Measurements from ENCODE around the gene E2F1. TPM values are rescaled to one million over a fixed set of nuclear protein-coding genes. Genes with fewer than 3 reads are reported as not detected.
A peak's percentile ranks its signal among the peaks of the same experiment; 100 is the strongest.

E2F1 gene
- total RNA-seq, 1 experiment from 2014 or later, result 44.2 TPM

DNA sequence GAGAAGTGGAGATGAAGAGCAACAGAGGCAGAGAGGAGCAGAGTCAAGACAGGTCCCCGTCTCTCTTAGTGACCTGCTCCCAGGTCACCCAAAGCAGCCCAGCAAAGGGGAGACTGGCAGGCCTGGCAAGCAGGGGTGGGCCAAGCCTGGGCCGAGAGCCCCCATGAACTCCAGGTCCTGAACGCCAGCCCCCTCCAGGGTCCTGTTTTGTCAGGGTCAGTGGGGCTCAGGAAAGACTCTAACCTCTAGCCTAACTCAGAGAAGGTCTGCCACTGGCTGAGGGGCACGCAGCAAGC, 13.1 kb downstream of the E2F1 start (continued):
- TF ChIP-seq, protein P1, sequence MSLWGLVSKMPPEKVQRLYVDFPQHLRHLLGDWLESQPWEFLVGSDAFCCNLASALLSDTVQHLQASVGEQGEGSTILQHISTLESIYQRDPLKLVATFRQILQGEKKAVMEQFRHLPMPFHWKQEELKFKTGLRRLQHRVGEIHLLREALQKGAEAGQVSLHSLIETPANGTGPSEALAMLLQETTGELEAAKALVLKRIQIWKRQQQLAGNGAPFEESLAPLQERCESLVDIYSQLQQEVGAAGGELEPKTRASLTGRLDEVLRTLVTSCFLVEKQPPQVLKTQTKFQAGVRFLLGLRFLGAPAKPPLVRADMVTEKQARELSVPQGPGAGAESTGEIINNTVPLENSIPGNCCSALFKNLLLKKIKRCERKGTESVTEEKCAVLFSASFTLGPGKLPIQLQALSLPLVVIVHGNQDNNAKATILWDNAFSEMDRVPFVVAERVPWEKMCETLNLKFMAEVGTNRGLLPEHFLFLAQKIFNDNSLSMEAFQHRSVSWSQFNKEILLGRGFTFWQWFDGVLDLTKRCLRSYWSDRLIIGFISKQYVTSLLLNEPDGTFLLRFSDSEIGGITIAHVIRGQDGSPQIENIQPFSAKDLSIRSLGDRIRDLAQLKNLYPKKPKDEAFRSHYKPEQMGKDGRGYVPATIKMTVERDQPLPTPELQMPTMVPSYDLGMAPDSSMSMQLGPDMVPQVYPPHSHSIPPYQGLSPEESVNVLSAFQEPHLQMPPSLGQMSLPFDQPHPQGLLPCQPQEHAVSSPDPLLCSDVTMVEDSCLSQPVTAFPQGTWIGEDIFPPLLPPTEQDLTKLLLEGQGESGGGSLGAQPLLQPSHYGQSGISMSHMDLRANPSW (CRISPR knock-in tag; conservative IDR thresholded peaks at IDR 0.05; ENCODE audit: low read depth), result no peak
- TF ChIP-seq TP53 (CRISPR knock-in tag; IDR thresholded peaks at IDR 0.05) (no peak), ZNF138 (CRISPR knock-in tag; conservative IDR thresholded peaks at IDR 0.05) (no peak), NFE2L1 (CRISPR knock-in tag; IDR thresholded peaks at IDR 0.05) (no peak), CBFB (CRISPR knock-in tag; IDR thresholded peaks at IDR 0.05; ENCODE audit: low read depth) (no peak)
- TF ChIP-seq, protein P2, sequence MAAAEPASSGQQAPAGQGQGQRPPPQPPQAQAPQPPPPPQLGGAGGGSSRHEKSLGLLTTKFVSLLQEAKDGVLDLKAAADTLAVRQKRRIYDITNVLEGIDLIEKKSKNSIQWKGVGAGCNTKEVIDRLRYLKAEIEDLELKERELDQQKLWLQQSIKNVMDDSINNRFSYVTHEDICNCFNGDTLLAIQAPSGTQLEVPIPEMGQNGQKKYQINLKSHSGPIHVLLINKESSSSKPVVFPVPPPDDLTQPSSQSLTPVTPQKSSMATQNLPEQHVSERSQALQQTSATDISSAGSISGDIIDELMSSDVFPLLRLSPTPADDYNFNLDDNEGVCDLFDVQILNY (CRISPR knock-in tag; IDR thresholded peaks at IDR 0.05), result no peak

DNA sequence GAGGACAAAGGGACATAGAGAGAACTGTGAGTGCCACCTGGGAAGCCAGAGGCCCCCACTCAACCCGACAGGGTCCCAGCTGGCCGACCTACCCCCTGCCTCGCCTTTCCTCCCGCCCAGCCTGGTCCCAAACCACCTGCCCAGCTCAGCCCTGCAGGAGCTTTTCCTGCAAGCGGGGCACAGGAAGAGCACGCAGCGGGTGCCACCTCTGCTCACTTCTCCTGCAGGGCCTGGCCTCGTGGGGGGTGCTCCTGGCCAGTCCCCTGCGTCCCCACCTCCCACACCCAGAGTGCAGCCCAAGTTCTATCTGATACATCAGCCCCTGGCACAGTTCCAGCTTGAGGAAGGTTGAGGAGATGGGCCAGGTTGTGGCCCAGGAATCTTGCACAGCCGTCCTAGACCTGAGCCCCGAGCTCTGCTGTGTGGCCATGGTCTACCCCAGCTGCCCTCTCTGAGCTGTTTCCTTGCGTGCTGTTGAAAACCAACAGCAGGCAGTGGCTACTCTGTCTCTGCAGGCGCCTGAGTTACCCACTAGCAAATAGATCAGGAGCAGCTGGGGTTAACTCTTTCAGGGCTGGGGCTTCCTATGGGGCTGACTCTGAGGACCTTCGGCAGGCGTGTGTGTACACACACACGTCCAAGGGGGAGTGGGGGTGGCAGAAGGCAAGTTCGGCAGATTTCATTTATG, 13.6 kb downstream of the E2F1 start:
- Mint-ChIP-seq H3K36me3 (peaks cover 13% of the 10 kb centered on the region), H3K27me3 (ENCODE audit: low read depth) (no peaks in the 10 kb centered on the region; the same call in 1 of the 2 replicates), H3K27ac (no peak overlapping the region), H3K4me3 (peak overlapping the region; percentile 92), H3K4me1 (peaks cover 31% of the 10 kb centered on the region), H3K9me3 (no peaks in the 10 kb centered on the region)
- no peak for DNase-seq (ENCODE audit: low spot score)
- ATAC-seq, result no peak
- peak; percentile 94 for TF ChIP-seq ZNF423 (CRISPR knock-in tag; IDR thresholded peaks at IDR 0.05)
- no peak for TF ChIP-seq ZNF396 (CRISPR knock-in tag; IDR thresholded peaks at IDR 0.05; ENCODE audit: borderline replicate concordance)
- ChIA-PET CTCF (interaction anchor here (0.8 to 2.4 kb wide), 4 partner anchors 19 to 215 kb away, joined by 3 to 9 read pairs (median 4); no protein-coding TSS in a partner anchor), POLR2A (interaction anchor here (0.5 kb wide), 1 partner anchor 22 kb away, joined by 3 read pairs; no protein-coding TSS in a partner anchor)

- Mint-ChIP-seq H3K9me3 (no peaks in the 10 kb centered on the region), H3K27ac (no peak overlapping the region), H3K4me1 (peaks cover 31% of the 10 kb centered on the region), H3K4me3 (no peak overlapping the region), H3K36me3 (peaks cover 8% of the 10 kb centered on the region; the same call in 1 of the 2 replicates), H3K27me3 (ENCODE audit: low read depth) (no peaks in the 10 kb centered on the region; the same call in 1 of the 2 replicates)
- no peak for ATAC-seq
- DNase-seq (ENCODE audit: low spot score), result no peak
- TF ChIP-seq FOXP1 (CRISPR knock-in tag; IDR thresholded peaks at IDR 0.05; ENCODE audit: borderline replicate concordance) (no peak), ZNF121 (CRISPR knock-in tag; IDR thresholded peaks at IDR 0.05) (no peak), IRF2 (CRISPR knock-in tag; IDR thresholded peaks at IDR 0.05; ENCODE audit: borderline replicate concordance, low read depth) (no peak), NR3C1 (CRISPR knock-in tag; conservative IDR thresholded peaks at IDR 0.05; ENCODE audit: low read depth) (no peak), JAZF1 (CRISPR knock-in tag; IDR thresholded peaks at IDR 0.05) (no peak)
- CTCF ChIA-PET, result interaction anchor here (2.4 kb wide), 1 partner anchor 18 kb away, joined by 9 read pairs; no protein-coding TSS in a partner anchor
- POLR2A ChIA-PET, result no interaction called here
These were observed 14.5 kb downstream of the E2F1 start for GRCh38 chr20:33671573-33672288.

GRCh38 chr20:33670715-33671499, 15.3 kb downstream of the E2F1 start:
- H3K36me3 Mint-ChIP-seq, result peaks cover 5% of the 10 kb centered on the region; the same call in 1 of the 2 replicates
- no peaks in the 10 kb centered on the region; the same call in 1 of the 2 replicates for H3K27me3 Mint-ChIP-seq (ENCODE audit: low read depth)
- no peak overlapping the region; the same call in 1 of the 2 replicates for H3K4me3 Mint-ChIP-seq
- ChIA-PET CTCF (interaction anchor here (2.4 kb wide), 1 partner anchor 18 kb away, joined by 9 read pairs; no protein-coding TSS in a partner anchor), POLR2A (no interaction called here)
- H3K4me1 Mint-ChIP-seq, result peaks cover 34% of the 10 kb centered on the region
- DNase-seq (ENCODE audit: low spot score) (no peak), ATAC-seq (no peak)
- H3K9me3 Mint-ChIP-seq, result no peaks in the 10 kb centered on the region
- H3K27ac Mint-ChIP-seq, result no peak overlapping the region
- no peak for TF ChIP-seq ZBTB43 (CRISPR knock-in tag; IDR thresholded peaks at IDR 0.05)
- TF ChIP-seq USF1 (CRISPR knock-in tag; IDR thresholded peaks at IDR 0.05), result no peak
- no peak for TF ChIP-seq FOXP4 (CRISPR knock-in tag; IDR thresholded peaks at IDR 0.05)
- no peak for TF ChIP-seq CTCF (IDR thresholded peaks at IDR 0.05)
- no peak for TF ChIP-seq CREM (CRISPR knock-in tag; IDR thresholded peaks at IDR 0.05)

Measured in WTC11 (cell line).